ENCODE measurements around the gene IQGAP2.
A peak's percentile ranks its signal among the peaks of the same experiment; 100 is the strongest.

IQGAP2 gene

DNA sequence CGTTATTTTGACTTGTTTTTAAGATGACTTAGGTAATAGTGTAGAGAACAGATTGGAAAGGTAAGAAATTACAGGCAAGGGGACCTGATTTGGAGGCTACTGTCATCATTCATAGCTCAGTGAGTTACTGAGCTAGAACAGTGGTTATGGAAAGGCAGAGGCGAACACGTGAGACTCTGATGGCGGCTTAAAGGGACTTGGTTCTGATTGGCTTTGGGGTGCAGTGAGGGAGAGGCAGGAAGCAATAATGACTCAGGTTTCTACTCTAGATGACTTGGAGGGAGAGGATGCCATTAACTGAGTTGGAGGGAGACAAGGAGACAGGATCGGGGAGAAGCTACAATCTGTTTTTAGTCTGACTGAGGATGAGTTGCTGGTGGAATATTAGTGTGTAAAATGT lies 217.1 kb downstream of the IQGAP2 start:
- DNase-seq, result no peak

DNA sequence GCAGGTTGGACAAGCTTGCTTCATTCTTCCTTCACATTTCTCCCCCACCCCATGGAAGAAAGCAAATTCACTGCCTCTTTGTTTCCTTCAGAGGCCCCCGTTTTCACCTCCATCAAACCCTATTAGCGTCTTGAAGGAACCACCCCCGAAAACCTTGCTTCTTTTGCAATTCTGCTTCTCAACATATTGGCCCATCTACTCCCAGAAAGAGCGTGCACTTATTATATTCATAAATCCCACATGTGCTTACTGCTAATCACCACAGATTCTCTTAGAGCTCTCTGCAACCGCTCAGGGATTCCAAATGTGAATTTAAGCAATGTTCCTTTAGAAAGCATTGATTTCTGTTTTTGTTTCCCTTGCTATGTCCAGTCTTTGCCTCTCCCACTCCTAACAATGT lies 219.0 kb downstream of the IQGAP2 start:
- DNase-seq, result no peak

DNA sequence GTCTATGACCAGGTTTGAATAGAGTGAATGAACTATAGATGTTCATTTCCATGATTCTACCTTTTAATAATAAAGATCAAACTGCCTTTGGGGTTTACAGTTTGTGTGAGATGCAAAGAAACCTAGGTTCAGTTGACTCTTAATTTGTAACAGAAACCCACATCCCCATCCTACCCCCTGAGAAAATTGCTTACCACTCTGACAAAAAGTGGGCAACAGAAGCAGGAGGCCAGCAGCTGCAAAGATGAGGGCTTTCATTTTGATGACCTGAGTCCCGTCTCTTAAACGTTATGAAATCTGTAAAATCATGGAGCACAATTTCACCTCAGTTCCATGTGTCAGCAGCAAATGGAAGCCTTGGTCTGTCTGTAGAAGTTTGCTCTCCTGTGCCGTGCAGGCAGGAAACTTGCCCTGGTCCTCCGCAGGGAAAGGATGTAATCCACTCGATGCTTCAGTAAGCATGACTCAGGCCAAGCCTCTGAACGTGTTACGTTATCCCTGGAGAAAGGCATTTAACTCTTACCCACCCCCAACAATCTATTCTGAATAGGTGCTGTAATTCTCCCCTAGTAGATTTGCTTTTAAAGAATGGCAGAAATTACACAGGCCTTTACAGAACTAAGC lies 220.0 kb downstream of the IQGAP2 start, which contains the start of gene F2RL2:
Gene F2RL2, minus strand, starts transcription at position 431 of the 624 bp plus-strand sequence. Its CDS starts 173 bp downstream, at position 258.
- DNase-seq, result no peak

DNA sequence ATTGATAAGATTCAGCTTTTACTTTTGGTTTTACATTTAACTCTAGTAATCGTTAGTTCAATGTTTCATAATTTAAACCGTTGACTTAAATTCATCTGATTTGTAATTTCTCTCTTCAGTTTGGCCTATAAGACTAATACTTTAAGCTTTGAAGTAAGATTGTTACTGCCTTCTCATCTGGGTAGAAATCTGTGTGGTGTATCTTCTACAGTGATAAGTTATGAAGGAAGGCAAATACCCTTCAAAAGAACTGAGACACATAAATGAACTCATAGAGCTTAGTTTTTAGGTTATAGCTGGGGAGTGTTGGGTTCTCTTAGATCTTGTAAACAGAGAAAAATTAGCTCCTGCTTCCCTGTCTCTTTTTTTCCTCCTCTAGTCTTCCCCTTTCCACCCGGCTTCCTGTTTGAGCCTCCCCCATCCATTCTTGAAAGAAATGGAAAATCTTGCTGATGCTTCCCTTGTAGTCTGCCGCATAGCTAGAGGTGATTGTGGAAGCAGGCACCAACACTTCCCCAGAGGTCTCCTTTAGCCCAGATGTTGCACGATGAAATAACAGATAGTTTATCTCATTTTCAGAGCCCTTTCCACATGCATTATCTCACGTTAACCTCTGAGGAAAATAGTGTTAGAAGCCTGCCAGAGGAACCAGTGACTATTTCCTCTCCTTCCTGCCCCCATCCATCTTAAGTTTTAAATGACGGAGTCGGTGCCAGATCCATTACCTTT lies 222.2 kb downstream of the IQGAP2 start:
- DNase-seq, result no peak

DNA sequence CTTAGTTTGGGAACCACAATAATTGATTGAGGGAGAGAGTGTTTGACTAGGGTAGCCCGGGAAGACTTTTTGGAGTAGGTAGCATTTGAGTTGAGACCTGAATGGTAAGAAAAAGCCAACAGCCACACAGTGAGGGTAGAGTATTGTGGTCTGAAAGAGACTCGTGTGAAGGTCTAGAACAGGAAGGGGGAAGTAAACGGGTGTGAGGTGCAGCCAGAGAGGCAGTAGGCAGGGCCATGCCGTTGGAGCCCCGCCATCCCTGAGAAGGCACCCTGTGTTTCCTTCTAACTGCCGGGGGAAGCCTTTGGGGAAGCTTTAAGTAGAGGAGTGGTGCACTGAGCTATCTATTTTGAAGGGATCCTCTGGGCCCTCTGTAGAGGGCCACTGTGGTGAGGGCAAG lies 223.7 kb downstream of the IQGAP2 start:
- no peak for DNase-seq

DNA sequence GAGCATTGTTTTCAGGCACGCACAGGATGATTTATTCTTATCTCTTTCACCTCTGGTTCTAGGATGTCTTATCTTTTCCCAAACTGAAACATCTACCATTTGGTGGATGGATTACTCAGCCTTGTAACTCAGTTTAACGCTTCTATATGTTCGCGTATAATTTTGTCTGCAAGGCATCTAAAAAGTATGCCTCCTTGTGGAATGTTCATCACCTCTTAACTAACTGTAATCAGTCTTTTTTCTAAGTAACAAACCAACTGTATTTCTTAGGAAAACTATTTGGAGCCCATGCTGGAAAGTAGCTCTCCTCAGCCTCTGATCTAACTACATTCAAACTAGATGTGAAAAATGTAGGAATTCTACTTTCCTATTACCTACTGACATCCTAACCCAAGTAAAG lies 231.6 kb downstream of the IQGAP2 start:
- DNase-seq, result no peak

DNA sequence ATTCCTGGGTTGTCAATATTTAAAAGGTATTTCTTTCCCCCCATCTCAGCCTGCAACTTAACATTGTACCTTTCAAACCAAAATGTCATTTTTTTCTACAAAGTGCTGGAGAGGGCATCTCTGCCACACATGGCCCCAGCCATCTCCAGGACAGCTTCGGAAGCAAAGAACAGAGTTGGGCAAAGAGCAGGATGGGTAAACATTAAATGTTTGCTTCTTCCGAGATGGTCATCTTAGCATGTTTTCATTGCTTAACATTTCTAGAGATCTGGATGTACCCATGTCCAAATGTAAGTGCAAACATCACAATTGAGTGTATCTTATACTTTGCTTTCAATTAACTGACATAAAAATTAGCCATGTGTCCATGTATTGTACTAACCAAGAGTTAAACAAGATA lies 234.4 kb downstream of the IQGAP2 start:
- no peak for DNase-seq

DNA sequence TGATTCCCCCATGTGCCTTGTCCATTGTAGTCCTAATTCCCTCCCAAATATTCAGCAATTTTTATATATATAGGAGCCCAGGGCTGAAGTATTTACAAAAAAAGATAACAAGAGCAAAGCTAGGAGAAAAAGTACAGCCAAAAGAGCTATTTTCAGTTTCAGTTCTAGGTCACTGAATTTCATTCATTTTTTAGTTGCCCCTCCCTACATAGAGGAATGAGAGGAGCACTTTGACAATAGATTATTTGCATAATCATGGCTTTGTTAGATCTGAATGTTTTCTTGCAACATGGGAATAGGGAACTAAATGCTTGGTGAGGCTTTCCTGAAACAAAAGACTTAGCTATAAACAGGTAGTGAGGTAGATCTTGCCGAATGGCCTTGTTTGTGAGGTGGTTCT lies 235.4 kb downstream of the IQGAP2 start:
- DNase-seq, result no peak

DNA sequence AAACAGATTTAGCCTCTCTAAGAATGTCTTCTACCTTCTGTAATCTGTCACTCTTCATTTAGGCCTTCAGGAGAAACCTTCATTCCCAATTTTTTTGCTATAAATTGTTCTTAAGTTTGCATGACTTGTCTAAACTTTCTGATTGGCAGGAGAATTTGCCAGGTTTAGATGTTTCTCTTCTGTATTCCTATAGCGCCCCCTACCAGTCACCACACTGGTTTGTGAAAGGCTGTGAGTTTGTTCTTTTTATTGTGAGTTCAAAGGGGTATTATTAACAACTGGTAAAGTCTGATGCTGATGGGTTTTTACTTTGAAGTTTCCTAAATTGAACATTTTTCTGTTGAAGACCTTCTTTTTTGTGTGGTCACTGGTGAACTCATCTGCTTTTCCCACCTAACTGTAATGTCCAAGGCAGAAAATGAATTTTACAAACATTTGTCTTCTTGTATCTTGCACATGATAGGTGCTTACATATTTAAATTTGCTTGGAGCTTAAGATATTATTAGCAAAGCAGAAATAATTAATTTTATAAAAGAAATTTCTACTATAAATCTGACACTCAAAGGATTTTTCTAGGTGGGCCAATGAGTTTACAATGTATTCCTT lies 238.5 kb downstream of the IQGAP2 start:
- DNase-seq, result peak; percentile 72

DNA sequence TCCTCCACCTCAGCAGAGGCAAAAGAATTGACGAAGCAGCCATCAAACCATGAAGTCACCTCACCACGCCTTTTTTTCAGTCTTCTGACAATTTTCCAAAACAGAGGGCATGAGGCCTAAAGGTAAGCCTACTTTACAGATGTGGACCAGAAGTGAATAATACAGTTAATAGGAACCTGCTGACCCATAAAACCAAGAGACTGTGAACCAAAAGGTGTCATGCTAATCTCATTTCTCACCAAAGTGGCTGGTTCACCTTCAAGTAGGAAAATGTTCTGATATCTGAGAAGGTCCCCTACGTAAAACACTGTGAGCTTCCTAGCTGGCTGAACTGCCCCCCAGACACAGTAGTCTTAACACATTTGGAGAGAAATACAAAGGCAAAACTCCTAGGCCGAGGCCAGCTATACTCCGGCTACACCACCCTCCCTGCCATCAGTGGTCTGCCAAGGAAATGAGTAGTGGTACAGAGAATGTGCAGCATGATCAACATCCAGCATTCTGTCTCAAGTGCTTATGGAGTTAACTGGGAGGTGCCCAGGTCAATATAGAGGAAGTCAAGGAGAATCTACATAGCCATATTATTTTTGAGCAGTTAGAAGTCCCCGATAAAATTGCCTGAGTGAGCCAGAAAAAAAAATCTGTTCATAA lies 239.4 kb downstream of the IQGAP2 start:
- no peak for DNase-seq

DNA sequence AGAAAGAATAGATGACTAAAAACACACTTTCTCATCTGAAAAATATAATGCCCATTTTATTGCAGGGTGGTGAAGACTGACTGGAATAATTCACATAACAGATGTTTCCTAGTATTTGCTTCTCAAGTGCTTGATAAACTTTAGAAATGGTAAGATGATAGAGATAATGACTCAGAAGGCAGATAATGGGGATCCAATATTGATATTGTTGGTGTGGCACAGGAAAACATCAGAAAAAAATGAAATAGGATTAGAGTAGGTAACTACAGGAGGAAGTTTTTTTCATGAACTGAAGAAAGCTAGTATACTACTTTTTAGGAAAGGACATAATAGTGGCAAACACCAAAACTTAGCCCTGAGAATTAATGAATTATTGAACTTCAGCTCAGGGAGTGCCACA lies 240.3 kb downstream of the IQGAP2 start:
- no peak for DNase-seq

DNA sequence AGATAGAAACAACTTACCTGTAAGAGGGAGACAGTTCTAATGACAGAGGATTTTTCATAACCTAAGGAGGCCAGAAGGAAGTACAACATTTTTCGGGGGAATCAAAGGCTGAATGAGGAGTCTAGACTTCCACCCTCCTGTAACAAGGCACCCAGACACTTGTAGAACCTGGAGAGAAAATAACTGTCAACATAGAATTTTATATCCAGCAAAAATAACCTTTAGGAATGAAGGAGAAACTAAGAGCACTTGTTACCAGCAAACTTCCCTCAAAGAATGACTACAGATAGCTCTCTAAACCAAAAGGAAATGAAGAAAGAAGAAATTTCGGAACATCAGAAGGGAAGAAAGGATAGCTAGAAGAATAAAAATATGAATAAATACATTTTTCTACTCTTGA lies 246.1 kb downstream of the IQGAP2 start:
- DNase-seq, result no peak

DNA sequence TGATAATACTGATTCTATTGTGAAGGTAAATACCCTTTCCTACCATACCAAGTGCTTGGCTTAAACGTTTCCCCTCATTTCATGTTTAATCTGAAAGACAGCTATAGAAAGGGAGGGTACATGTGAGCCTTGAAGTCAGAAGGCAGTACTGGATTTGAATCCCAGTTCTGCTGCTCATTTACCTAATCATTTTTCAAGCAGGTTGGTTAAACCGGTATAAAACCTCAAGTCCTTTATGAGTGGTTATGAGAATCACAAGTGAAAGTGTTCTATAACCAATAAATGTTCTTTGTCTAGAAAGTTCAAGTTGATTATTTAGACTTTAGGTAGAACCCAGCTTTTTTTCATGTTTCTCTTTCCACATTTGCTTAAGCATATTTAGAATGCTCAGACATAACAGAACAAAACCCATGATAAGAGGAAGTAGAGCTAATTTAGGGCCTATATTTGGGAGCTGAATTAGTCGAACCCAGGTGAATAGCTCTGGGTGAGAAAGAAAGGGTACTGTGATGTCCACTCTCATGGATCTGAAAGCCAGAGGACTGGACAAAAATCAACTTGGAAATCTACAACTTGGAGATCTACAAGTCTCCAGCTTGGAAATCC lies 249.8 kb downstream of the IQGAP2 start:
- DNase-seq, result no peak

DNA sequence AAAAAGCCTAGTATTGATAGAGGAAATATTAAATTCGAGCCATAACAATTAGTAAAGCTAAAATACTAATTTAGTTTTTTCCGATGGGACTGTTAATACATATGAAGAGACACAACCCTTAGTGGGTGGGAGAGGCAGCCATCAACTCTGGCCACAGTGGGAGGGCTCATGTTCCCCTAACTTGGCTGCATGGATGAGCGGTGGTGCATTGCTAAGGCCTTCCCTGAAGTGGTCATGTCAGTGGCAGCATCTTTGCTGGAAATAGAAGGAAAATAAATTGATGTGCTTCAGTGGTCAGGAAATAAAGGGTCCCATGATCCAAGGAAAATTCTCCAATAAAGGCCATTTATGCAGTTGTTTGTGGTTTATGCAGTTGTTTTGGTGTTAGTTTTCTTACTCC lies 254.0 kb downstream of the IQGAP2 start:
- DNase-seq, result no peak

DNA sequence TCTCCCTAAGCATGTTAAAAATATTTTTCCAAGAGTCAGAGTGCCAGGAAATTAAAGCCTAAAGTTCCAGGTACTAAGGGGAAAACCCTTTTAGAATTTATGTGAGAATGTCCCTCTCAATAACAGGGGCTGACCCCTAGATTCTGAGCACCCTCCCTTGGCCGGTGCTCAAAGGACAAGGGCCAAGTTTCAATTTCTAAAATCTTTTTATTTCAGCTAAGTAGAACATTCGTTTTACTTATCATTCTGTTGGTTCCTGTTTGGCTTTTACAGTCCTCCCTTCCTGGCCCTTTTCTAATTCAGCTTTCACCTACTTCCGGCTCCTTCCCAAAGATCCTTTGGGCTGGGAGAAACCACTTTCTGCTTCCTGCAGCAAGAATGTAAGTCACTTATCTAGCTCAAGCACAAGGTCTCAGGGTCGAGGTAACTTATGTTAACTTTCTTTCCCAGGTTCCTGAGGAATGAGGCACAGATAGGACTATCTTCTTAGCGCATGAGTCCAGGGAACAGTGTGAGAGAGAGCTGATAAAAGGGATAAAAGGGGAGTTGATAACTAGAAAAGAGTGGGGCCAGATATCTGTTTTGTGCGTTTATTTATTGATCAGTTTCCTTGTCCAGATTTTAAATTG lies 254.7 kb downstream of the IQGAP2 start:
- DNase-seq, result no peak

DNA sequence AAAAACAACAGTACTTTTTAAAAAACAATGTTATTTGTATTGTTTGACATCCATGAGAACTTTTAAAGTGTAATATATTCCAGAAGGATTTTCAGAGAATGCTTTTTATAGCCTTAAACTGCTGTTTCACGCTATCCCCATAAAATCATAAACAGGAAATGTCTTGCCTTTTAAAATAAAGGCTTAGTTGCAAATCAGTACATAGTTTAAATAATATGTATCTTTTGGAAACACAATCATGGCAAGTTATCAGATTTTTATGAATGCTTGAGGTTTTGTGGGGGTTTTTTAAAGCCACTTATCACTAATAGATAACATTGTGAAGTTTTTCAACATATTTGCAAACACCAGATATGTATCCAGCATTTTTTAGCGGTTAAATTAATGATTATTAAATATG lies 257.3 kb downstream of the IQGAP2 start:
- no peak for DNase-seq

DNA sequence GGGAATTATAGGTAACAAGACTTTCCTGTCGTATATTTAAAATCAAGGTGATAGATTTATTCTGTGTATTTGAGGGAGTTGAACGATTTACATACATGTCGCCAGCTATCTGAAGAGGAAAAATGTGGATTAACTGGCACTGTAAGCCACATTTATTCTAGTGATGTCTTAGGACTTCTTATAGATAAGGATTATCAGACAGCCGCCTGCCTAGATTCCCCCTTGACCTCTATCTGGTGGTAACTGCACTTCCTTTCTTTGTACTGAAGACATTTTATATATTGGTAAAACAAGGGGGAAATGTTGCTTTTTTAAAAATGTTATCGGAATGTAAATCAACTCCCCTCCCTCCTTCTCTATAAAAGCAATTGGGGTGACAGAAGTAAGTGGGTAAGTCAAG lies 259.4 kb downstream of the IQGAP2 start:
- no peak for DNase-seq

DNA sequence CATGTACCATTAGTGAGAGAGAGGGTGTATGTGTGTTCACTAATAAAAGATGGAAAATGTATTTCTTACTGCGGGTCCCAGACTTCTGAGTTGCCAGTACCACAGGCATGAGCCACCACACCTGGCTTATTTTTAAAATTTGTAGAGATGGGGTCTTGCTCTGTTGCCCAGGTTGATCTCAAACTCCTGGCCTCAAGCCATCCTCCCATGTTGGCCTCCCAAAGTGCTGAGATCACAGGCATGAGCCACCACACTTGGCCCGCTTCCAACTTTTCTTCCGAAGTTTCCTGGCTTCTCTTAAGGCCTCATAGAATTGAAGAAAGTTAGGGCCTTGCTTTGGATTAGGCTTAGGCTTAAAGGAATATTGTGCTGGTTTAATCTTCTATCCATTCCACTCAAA lies 260.5 kb downstream of the IQGAP2 start:
- no peak for DNase-seq

DNA sequence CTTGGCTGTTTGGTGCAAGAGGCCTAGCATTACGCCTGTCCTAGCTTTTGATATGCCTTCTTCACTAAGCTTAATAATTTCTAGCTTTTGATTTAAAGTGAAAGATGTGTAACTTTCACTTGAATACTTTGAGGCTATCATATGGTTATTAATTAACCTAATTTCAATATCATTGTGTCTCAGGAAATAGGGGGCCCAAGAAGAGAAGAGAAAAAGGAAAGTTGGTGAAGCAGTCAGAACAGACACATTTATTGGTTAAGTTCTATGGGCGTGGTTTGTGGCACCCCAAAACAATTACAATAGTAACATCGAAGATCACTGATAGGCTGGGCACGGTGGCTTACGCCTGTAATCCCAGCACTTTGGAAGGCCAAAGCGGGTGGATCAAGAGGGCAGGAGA lies 261.0 kb downstream of the IQGAP2 start:
- DNase-seq, result no peak

DNA sequence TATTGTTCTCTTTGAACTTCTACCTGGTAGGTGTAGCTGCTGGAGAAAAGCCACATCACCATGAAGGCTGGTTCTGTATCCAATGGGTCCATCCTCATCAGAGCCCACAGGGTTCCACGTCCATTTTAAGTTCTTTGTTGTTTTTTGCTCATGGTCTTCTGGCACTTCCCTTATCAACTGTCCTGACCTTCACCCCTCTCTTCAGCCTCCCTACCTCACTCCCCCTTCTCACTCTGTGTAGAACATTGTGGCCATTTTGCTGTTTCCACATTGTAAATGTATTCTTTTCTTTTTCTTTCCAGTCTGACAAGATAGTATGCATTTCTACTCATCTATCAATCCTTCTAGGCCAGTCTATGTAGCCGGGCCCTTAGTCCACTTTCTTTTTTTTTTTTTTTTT lies 264.4 kb downstream of the IQGAP2 start:
- DNase-seq, result no peak

DNA sequence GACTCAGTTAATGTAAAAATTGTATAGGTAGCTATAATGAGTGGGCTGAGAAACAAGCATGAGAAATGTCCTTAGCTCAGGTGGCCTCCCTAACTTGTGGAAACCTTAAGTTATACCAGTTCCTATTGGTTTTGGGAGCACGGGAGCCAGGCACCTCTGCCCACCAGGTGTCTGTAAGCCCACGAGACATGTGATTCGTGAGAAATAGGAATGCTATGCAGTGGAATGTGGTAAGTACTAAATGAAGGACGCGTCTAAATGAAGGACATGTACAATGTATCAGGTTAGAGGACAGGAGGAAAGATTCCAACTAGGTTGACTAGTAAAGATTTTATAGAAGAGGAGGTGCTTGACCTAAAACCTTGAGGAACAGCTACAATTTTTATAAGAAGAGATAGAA lies 266.2 kb downstream of the IQGAP2 start:
- DNase-seq, result no peak

DNA sequence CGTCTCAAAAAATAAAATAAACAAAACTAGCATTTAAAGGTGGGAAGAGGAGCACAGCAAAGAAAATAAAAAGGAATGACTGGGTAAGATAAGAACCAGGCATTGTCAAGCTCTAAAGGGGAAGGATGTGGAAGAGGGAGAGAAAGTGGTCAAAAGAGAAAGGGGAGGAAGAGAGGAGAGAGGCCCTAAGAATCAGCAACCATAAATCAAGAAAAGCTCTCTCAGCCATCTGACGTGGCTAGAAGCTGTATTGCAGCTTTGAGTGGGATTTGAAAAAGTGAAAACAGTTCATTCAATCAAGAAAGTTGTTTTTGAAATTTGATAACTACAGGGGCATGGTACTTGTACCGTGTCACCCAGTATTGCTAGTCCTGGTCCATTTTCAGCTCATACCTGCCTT lies 267.4 kb downstream of the IQGAP2 start:
- no peak for DNase-seq

DNA sequence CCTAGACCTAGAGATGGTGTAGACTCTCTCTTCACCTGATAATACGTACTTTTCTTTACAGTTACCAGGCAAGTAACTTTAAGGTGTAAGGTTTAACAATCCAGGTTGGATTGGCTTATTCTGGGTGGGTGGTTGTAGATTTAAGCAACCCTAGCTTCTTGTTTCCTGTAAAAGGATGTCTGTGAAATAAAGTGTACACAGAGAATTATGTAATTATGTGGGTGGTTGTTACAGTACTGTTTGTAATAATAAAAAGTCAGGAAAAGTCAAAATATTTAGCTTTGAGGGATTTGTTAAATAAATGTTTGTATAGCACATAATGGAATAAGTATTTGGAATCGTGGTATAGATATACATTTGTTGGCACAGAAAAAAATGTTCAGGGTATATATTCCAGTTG lies 269.2 kb downstream of the IQGAP2 start:
- DNase-seq, result no peak

Measured in CD4-positive, alpha-beta T cell treated with Interleukin-17A for 4 hours (primary cell).